ENCODE data around the gene MOB3B. TPM values are rescaled to one million over a fixed set of nuclear protein-coding genes. Genes with fewer than 3 reads are reported as not detected.

MOB3B gene
- total RNA-seq, 2 donors from 2014 or later, result 3.1 to 17.8 TPM

- Histone ChIP-seq H3K9me3 (no peaks in the 10 kb centered on the region), H3K4me3 (no peak overlapping the region), H3K27me3 (replicated peaks; ENCODE audit: insufficient read depth) (no peaks in the 10 kb centered on the region), H3K36me3 (peaks cover 0 to 5% of the 10 kb centered on the region in 2 donors), H3K27ac (no peak overlapping the region), H3K4me1 (replicated peaks) (no peaks in the 10 kb centered on the region)
- WGBS, result 96% methylated on average over 8 of the region's 8 CpGs
- intact Hi-C loops (cut with DNase I), result no loop called here
- DNase-seq (ENCODE audit: low spot score), result no peak
- no peak for TF ChIP-seq POLR2A (IDR thresholded peaks at IDR 0.05)
- TF ChIP-seq, protein P1, sequence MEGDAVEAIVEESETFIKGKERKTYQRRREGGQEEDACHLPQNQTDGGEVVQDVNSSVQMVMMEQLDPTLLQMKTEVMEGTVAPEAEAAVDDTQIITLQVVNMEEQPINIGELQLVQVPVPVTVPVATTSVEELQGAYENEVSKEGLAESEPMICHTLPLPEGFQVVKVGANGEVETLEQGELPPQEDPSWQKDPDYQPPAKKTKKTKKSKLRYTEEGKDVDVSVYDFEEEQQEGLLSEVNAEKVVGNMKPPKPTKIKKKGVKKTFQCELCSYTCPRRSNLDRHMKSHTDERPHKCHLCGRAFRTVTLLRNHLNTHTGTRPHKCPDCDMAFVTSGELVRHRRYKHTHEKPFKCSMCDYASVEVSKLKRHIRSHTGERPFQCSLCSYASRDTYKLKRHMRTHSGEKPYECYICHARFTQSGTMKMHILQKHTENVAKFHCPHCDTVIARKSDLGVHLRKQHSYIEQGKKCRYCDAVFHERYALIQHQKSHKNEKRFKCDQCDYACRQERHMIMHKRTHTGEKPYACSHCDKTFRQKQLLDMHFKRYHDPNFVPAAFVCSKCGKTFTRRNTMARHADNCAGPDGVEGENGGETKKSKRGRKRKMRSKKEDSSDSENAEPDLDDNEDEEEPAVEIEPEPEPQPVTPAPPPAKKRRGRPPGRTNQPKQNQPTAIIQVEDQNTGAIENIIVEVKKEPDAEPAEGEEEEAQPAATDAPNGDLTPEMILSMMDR (IDR thresholded peaks at IDR 0.05), result no peak
- no peak for TF ChIP-seq POLR2AphosphoS5 (IDR thresholded peaks at IDR 0.05)
These were observed 26.9 kb upstream of the MOB3B start for GRCh38 chr9:27556470-27556869.

GRCh38 chr9:27554712-27555111 lies 25.1 kb upstream of the MOB3B start:
- DNase-seq (ENCODE audit: low spot score), result no peak
- H3K4me3 ChIP-seq, result no peak overlapping the region
- 100% methylated on average over 1 of the region's 1 CpG for WGBS
- H3K36me3 ChIP-seq, result peaks cover 0 to 5% of the 10 kb centered on the region in 2 donors
- TF ChIP-seq, protein P1 (IDR thresholded peaks at IDR 0.05), result no peak
- TF ChIP-seq POLR2AphosphoS5 (IDR thresholded peaks at IDR 0.05) (no peak), POLR2A (IDR thresholded peaks at IDR 0.05) (no peak)
- H3K4me1 ChIP-seq (replicated peaks), result no peaks in the 10 kb centered on the region
- no peaks in the 10 kb centered on the region for H3K9me3 ChIP-seq
- H3K27me3 ChIP-seq (replicated peaks; ENCODE audit: insufficient read depth), result no peaks in the 10 kb centered on the region
- intact Hi-C loops (cut with DNase I), result no loop called here
- H3K27ac ChIP-seq, result no peak overlapping the region

DNA sequence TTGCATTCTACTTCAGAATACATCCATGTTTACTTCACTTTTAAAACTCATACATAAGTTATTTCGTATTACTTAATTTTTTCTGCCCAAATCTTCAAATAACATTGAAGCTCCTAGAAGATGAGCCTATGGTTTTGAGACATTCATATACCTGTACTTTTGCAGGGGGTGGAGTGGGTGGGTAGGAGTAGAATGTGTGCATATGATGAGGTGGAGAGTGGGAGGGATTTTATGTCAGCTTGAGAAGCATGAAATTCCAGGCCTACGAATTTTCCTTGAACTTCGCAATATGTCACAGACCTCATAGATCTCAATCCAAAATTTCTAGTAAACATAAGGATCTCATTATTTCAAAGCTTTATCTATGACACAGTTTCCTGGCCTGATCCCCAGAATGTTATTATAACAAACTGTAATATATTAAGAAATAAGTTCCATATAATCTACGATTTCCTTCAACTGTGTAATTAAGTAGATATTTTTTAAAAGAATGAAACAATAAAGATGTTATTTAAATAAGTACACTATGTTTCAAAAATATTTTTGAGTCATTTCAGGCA lies 19.7 kb upstream of the MOB3B start:
- H3K36me3 ChIP-seq, result no peaks in the 10 kb centered on the region
- TF ChIP-seq POLR2AphosphoS5 (IDR thresholded peaks at IDR 0.05) (no peak), POLR2A (IDR thresholded peaks at IDR 0.05) (no peak)
- TF ChIP-seq, protein P1 (IDR thresholded peaks at IDR 0.05), result no peak
- H3K4me3 ChIP-seq, result no peak overlapping the region
- WGBS, result 74% methylated on average over 4 of the region's 4 CpGs
- no peak for DNase-seq (ENCODE audit: low spot score)
- H3K9me3 ChIP-seq, result no peaks in the 10 kb centered on the region
- intact Hi-C loops (cut with DNase I), result no loop called here
- no peaks in the 10 kb centered on the region for H3K4me1 ChIP-seq (replicated peaks)
- H3K27ac ChIP-seq, result no peak overlapping the region
- no peaks in the 10 kb centered on the region for H3K27me3 ChIP-seq (replicated peaks; ENCODE audit: insufficient read depth)

DNA sequence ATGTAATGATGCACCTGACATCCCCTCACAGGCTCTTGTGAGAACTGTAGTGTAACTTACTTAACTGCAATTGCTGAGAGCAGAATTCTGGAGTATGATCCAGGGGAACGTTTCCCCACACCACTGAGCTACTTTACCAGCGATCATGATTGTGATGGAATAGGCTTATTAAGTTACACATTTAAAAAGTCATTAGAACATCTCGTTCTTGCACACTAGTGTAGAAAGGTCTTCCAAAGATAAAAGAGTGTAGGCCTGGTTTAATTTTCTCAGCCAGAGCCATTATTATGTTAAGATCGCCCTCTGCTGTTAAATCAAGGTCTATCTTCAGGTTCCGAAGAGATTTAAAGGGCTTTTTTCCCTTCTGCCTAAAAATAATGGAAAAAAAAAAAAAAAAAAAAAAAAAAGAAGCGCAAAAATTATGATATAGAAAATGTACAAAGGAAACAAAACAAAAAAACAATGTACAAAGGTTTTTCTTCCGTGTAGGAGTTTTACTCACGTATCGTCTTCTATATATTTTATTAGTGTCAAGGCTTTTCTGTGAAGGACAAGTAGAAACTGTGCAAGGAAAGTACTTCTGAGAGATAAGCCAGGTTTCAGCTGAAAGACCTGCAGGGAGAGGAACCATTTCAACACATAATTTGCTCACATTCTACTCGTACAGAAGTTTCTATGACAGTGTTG lies 18.6 kb upstream of the MOB3B start:
- no peaks in the 10 kb centered on the region for H3K4me1 ChIP-seq (replicated peaks)
- WGBS, result 21% methylated on average over 10 of the region's 10 CpGs
- H3K4me3 ChIP-seq, result no peak overlapping the region
- no peaks in the 10 kb centered on the region for H3K36me3 ChIP-seq
- intact Hi-C loops (cut with DNase I), result loop anchor here (1.0 kb wide), 1 partner anchor 215 kb away; no protein-coding TSS in a partner anchor
- DNase-seq (ENCODE audit: low spot score), result no peak
- TF ChIP-seq POLR2AphosphoS5 (IDR thresholded peaks at IDR 0.05) (peak; percentile 16), POLR2A (IDR thresholded peaks at IDR 0.05) (no peak)
- TF ChIP-seq, protein P1 (IDR thresholded peaks at IDR 0.05), result peak in 3 of 4 experiments; percentile 30 to 67 (median 56)
- H3K27me3 ChIP-seq (replicated peaks; ENCODE audit: insufficient read depth), result no peaks in the 10 kb centered on the region
- H3K9me3 ChIP-seq, result no peaks in the 10 kb centered on the region
- no peak overlapping the region for H3K27ac ChIP-seq

DNA sequence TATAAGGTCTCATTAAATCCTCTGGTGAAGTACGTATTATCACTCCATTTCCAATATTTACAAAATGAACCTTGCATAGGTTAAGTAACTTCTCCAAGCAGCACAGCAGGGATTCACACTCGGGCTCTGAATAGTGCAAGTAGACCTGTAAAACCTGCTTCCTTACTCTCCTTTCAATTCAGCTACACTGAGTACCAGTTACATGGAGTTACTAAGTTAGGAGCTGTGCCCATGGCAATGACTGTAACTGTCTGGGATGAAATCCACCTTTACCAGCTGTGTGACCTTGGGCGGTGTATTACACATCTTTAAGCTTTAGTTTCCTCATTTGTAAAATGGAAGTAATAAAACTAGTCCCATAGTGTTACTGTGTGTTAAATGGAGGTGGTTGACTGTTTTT lies 15.9 kb upstream of the MOB3B start:
- no peaks in the 10 kb centered on the region for H3K27me3 ChIP-seq (replicated peaks; ENCODE audit: insufficient read depth)
- intact Hi-C loops (cut with DNase I), result no loop called here
- TF ChIP-seq, protein P1 (IDR thresholded peaks at IDR 0.05), result no peak
- TF ChIP-seq POLR2AphosphoS5 (IDR thresholded peaks at IDR 0.05) (no peak), POLR2A (IDR thresholded peaks at IDR 0.05) (no peak)
- H3K27ac ChIP-seq, result no peak overlapping the region
- 84% methylated on average over 3 of the region's 3 CpGs for WGBS
- DNase-seq (ENCODE audit: low spot score), result no peak
- no peak overlapping the region for H3K4me3 ChIP-seq
- no peaks in the 10 kb centered on the region for H3K4me1 ChIP-seq (replicated peaks)
- H3K36me3 ChIP-seq, result no peaks in the 10 kb centered on the region
- no peaks in the 10 kb centered on the region for H3K9me3 ChIP-seq
